ENCODE data around the gene GNG12.

DNA sequence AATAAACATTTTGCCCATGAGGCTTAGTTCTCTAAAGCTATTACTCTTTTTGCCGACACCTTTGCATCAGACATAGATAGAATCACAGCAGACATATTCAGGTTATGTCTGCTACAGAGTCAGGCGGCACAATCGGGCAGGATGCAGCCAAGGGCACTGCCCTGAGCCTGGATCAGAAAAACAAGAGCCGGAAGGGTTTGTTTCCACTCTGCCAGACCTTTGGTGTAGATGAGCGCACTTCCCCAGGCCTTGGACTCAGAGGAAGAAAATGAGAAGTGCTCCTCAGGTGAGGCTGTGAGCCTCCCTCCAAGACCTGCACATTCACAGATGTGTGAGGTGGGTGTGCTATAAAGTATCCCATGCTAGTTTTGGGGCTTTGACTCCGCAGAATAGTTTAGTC, 43.7 kb downstream of the GNG12 start:
- TF ChIP-seq, protein P1, sequence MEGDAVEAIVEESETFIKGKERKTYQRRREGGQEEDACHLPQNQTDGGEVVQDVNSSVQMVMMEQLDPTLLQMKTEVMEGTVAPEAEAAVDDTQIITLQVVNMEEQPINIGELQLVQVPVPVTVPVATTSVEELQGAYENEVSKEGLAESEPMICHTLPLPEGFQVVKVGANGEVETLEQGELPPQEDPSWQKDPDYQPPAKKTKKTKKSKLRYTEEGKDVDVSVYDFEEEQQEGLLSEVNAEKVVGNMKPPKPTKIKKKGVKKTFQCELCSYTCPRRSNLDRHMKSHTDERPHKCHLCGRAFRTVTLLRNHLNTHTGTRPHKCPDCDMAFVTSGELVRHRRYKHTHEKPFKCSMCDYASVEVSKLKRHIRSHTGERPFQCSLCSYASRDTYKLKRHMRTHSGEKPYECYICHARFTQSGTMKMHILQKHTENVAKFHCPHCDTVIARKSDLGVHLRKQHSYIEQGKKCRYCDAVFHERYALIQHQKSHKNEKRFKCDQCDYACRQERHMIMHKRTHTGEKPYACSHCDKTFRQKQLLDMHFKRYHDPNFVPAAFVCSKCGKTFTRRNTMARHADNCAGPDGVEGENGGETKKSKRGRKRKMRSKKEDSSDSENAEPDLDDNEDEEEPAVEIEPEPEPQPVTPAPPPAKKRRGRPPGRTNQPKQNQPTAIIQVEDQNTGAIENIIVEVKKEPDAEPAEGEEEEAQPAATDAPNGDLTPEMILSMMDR (IDR thresholded peaks at IDR 0.05), result no peak
- TF ChIP-seq POLR2A (IDR thresholded peaks at IDR 0.05), result no peak

Data from adrenal gland (tissue), 5 donors.